ENCODE results near the gene IL27RA.
"Not testable (repeated sequence)": the region's sequence is repeated elsewhere in the genome, so short reads cannot be mapped to it uniquely, and the experiment has no call there.

The IL27RA gene

GRCh38 chr19:14033946-14034345, 2.4 kb downstream of the IL27RA start:
- no peak for DNase-seq

DNA sequence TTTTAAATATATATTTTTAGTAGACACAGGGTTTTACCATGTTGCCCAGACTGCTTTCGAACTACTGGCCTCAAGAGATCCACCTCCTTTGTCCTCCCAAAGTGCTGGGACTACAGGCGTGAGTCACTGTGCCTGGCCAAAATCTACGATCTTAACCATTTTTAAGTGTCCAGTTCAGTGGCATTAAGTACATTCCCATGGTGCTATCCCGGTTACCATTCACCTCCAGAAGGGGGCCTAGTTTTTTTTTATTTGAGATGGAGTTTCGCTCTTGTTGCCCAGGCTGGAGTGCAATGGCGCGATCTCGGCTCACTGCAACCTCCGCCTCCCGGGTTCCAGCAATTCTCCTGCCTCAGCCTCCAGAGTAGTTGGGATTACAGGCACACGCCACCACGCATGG, 3.6 kb downstream of the IL27RA start:
- DNase-seq: not testable (repeated sequence)

DNA sequence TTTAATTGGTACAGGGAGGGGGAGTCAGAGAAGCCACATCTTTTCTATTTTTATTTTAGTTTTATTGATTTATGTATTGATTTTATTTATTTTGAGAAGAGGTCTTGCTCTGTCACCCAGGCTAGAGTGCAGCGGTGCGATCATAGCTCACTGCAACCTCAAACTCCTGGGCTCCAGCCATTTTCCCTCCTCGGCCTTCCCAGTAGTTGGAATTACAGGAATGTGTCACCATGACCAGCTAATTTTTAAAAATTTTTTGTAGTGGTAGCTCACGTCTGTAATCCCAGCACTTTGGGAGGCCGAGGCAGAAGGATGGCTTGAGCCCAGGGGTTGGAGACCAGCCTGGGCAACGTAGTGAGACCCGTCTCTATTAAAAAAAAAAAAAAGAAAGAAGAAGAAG, 4.1 kb downstream of the IL27RA start:
- no peak for DNase-seq

GRCh38 chr19:14039181-14039580, 7.6 kb downstream of the IL27RA start:
- no peak for DNase-seq

GRCh38 chr19:14042659-14043608, 11.4 kb downstream of the IL27RA start:
- peak; percentile 73 for DNase-seq

DNA sequence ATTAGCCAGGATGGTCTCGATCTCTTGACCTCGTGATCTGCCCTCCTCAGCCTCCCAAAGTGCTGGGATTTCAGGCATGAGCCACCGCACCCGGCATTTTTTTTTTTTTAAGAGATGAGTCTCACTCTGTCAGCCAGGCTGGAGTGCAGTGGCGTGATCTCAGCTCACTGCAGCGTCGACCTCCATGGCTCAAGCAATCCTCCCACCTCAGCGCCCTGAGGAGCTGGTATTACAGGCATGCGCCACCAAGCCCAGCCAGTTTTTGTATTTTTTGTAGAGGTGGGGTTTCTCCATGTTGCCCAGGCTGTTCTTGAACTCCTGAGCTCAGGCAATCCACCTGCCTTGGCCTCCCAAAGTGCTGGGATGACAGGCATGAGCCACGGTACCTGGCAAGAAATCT, 16.3 kb downstream of the IL27RA start:
- not testable (repeated sequence) for DNase-seq

DNA sequence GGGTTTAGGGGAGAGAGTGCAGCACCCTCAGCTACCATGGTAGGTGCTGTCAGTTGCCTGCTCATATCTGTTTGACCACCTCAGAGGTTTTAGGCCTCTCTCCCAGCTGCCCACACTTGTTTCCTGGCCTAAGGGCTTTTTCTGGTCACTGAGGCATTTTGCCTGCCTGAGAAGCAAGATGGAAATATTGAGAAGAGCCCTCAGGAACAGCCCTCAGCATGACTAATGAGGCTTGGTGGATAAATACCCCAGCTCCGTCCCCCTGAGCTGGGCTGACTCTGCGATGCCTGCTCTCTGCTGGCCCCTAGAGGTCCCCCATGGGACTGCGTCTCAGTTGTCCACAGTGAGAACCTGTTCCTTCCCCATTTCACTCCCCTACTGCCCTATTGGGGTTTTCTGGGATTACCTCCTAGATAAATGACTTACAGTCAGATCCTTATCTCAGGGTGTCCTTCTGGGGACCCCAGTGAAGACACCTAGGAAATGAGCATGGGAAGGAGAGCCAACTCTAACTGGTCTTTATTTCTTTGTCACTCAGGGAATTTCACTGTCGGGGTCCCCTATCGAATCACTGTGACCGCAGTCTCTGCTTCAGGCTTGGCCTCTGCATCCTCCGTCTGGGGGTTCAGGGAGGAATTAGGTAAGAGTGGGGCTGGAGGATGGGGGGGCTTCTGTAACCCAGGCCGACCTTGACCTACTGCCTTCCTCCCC, 17.0 kb downstream of the IL27RA start:
- peak; percentile 68 for DNase-seq

- DNase-seq: no peak
These were observed 18.9 kb downstream of the IL27RA start for GRCh38 chr19:14050512-14050911.

GRCh38 chr19:14050961-14051360, 19.4 kb downstream of the IL27RA start:
- DNase-seq: not testable (repeated sequence)

GRCh38 chr19:14051980-14052379, 20.4 kb downstream of the IL27RA start:
- no peak for DNase-seq

DNA sequence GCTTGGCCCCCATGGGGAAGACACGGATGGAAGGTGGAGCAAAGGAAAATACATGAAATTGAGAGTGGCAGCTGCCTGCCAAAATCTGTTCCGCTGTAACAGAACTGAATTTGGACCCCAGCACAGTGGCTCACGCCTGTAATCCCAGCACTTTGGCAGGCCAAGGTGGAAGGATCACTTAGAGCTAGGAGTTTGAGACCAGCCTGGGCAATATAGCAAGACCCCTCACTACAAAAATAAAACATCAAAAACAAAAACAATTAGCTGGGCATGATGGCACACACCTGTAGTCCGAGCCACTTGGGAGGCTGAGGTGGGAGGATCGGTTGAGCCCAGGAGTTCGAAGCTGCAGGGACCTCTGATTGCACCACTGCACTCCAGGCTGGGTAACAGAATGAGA, 20.9 kb downstream of the IL27RA start:
- no peak for DNase-seq

- no peak for DNase-seq
These were observed 21.5 kb downstream of the IL27RA start for GRCh38 chr19:14053032-14053431.

GRCh38 chr19:14053500-14053899, 21.9 kb downstream of the IL27RA start:
- DNase-seq: no peak

GRCh38 chr19:14054099-14054498, 22.5 kb downstream of the IL27RA start:
- no peak for DNase-seq

DNA sequence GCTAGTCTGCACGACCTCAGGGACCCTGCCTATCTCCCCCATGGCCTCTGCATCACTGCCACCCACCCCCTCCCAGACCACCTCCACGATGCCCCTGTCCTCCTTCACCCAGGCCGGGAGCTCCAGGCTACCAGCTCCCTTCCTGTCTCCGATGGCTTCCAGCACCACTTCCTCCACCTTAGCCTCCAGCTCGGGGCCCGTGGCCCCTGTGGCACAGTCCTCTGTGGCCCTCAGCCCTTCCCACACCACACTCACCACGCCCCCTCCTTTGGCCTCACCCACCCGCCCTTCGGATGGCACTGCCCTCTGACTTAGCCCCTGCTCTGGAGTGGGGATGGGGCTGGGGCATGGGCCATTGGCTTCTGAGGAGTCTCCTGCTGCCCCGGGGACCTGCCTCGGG, 23.2 kb downstream of the IL27RA start:
- no peak for DNase-seq

GRCh38 chr19:14055396-14055795, 23.8 kb downstream of the IL27RA start:
- no peak for DNase-seq

DNA sequence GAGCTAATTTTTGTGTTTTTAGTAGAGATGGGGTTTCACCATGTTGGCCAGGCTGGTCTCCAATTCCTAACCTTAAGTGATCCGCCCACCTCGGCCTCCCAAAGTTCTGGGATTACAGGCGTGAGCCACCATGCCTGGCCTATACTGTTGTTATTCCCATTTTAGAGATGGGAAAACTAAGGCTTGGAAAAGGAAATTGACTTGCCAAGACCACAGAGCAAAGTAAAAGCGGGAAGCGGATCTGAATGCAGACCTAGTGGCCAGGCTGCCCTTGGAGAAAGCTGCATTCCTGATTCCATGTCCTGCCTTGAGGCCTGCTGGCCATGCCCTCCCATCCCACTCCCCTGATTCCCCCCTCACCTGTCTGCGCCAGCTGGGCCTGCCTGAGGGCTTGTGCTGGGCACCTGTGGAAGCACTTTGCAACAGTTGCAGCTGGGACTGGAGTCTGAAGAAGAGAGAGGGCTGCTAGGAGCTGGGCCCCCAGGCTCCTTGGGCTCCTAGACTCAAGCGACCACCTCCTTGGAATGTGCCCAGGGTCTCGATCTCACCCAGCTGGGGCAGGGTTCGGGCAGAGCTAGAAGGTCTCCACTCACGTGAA, 24.6 kb downstream of the IL27RA start:
- no peak for DNase-seq

GRCh38 chr19:14056741-14057356, 25.3 kb downstream of the IL27RA start:
- DNase-seq: no peak

DNA sequence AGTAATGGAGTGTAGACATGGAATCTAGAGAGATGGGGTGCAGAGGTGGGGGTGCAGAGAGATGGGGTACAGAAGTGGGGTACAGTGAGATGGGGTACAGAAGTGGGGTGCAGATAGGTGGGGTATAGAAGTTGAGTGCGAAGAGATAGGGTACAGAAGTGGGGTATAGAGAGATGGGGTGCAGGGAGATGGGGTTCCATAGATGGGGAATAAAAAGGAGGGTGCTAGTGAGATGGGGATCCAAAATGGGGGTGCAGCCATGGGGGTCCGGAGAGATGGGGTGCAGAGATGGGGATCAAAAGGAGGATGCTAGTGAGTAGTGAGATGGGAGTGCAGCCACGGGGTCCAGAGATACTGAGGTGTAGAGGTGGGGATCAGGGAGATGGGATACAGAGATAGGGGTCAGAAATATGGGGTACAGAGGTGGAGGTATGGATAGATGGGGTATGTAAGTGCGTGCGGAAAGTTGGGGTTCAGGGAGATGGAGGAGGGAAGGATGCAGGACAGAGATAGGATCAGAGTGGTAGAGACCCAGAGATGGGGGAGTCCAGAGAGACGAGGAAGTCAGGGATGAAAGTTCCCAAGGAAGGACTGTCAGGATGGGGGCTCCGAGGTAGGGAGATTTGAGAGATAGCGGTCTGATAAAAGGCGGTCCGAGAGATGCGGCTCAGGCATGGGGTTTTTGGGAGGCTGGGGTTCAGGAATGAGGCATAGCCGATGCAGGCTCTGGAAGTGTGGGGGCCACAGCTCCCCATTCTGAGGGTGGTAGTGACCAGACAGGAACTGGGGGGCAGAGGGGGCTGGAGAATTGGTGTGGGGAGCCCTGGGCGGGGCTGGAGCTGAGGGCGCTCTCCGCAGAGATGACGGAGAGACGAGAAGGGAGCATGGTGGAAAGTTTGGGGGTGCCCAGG, 26.9 kb downstream of the IL27RA start:
- DNase-seq: no peak

DNA sequence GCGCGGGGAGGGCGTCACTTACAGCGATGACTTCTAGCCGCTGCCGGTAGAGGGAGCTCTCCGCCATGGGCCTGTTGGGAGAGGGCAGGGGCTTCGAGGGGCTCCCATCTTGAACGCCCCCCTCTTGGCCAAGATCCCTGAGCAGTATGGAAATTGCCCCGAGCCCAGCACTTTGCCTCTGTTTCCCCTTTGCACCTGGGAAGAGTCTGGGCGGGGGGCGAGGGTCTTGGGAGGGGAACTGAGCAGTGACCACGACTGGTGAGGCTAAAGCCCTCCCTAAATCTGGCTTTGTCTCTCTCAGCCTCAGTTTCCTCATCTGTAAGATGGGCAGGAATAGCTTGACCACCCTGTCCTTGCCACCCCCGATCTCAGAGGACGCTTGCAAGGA, 27.5 kb downstream of the IL27RA start:
- DNase-seq: no peak

- DNase-seq: no peak
These were observed 28.1 kb downstream of the IL27RA start for GRCh38 chr19:14059652-14060155.
